Measurements from ENCODE around the gene MTHFS. TPM values are rescaled to one million over a fixed set of nuclear protein-coding genes. Genes with fewer than 3 reads are reported as not detected.

The MTHFS gene
- total RNA-seq, 4 donors from 2014 or later = 3.9 to 11.8 (median 10.1) TPM

DNA sequence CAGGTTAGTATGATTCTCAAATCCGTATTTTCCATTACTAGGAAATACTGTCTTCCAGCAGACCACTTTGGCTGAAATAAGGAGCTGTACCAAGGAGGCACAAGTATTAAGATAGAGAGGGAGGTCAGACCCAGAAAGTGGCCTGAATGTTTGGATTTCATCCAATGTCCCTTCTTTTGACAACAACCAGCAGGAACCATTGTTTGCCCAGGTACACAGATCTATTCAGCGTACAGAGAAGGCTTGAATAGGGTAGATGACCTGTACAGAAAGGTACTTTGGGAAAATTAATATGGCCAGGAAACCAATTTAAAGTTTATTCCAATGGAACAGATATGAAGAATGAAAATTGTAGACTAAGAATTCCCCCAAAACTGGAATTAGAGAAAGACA lies 12.6 kb downstream of the MTHFS start:
- intact Hi-C loops (cut with DNase I; ENCODE audit: low total_unique reads) = no loop called here
- 98% methylated on average over 2 of the region's 2 CpGs for whole genome bisulfite sequencing, 2 donors

DNA sequence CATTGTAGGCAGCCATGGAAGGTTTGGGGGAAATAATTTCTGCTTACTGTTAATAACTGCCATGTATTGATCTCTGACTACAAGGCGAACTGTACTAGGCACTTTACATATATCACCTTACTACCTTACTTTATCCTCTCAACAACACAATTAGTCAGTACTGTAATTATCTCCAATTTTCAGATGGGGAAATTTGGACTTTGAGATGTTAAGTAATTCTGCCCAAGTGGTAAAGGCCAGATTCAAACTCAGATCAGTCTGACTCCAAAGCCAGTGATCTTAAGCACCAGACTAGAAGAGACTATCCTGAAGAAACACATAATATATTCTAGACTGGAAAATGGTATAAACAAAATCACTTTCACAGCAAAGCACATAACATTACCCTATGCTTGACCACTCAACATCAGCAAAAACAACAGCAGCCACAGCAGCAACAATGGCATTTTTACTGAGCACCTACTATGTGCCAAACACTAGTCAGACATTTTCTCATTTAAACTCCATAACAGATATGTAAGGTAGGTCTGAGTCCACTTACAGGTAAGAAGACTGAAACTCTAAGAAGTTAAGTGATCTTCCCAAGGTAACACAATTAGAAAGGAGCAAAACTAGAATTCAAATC lies 13.1 kb downstream of the MTHFS start:
- WGBS, 2 donors = 96 to 100% methylated on average over 1 of the region's 1 CpG
- TF ChIP-seq POLR2A (IDR thresholded peaks at IDR 0.05) (no peak), CTCF (IDR thresholded peaks at IDR 0.05) (no peak)
- no peak for DNase-seq (ENCODE audit: low spot score in 2 of 2)
- no peak overlapping the region for H3K4me3 ChIP-seq (ENCODE audit: low read depth, poor library complexity, severe bottlenecking)
- intact Hi-C loops (cut with DNase I; ENCODE audit: low total_unique reads) = no loop called here

More for the DNA sequence above, 12.6 kb downstream of the MTHFS start:
- H3K4me3 ChIP-seq (ENCODE audit: low read depth, poor library complexity, severe bottlenecking) = no peak overlapping the region
- DNase-seq (ENCODE audit: low spot score in 2 of 2) = no peak
- TF ChIP-seq CTCF (IDR thresholded peaks at IDR 0.05) = no peak
- no peak for TF ChIP-seq POLR2A (IDR thresholded peaks at IDR 0.05)

- 88 to 91% methylated on average over 3 of the region's 3 CpGs for WGBS, 2 donors
- TF ChIP-seq POLR2A (IDR thresholded peaks at IDR 0.05) = no peak
- no peak for TF ChIP-seq CTCF (IDR thresholded peaks at IDR 0.05)
- no peak for DNase-seq (ENCODE audit: low spot score in 2 of 2)
- intact Hi-C loops (cut with DNase I; ENCODE audit: low total_unique reads) = no loop called here
- H3K4me3 ChIP-seq (ENCODE audit: low read depth, poor library complexity, severe bottlenecking) = no peak overlapping the region
These were observed 15.1 kb downstream of the MTHFS start for GRCh38 chr15:79881668-79882067.

- no peak for DNase-seq (ENCODE audit: low spot score in 2 of 2)
- 75 to 82% methylated on average over 2 of the region's 2 CpGs for WGBS, 2 donors
- TF ChIP-seq CTCF (IDR thresholded peaks at IDR 0.05) (no peak), POLR2A (IDR thresholded peaks at IDR 0.05) (no peak)
- intact Hi-C loops (cut with DNase I; ENCODE audit: low total_unique reads) = no loop called here
- no peak overlapping the region for H3K4me3 ChIP-seq (ENCODE audit: low read depth, poor library complexity, severe bottlenecking)
These were observed 15.6 kb downstream of the MTHFS start for GRCh38 chr15:79881254-79881653.

GRCh38 chr15:79878078-79878705 lies 18.6 kb downstream of the MTHFS start:
- H3K4me3 ChIP-seq (ENCODE audit: low read depth, poor library complexity, severe bottlenecking) = no peak overlapping the region
- WGBS, 2 donors = 89 to 97% methylated on average over 7 of the region's 7 CpGs
- no peak for TF ChIP-seq POLR2A (IDR thresholded peaks at IDR 0.05)
- no peak for TF ChIP-seq CTCF (IDR thresholded peaks at IDR 0.05)
- intact Hi-C loops (cut with DNase I; ENCODE audit: low total_unique reads) = no loop called here
- DNase-seq (ENCODE audit: low spot score in 2 of 2) = no peak

Data from lower leg skin (tissue), 4 donors.